Fibroblast of mammary gland (primary cell): ENCODE measurements around the gene SNED1.

Experiments used
- DNase-seq: peaks from one replicate; pipeline ENCODE4 v3.0.0-alpha.2; 2010; ENCODE audit warnings: low read depth
- H3K4me3 ChIP-seq: 2 replicates; pipeline ENCODE4 v1.5.1; 2011; ENCODE audit warnings: low read depth, mild to moderate bottlenecking, low read length, moderate library complexity; ENCODE audit not compliant: control insufficient read depth
- TF ChIP-seq, protein P1 (sequence below): conservative IDR thresholded peaks from 2 replicates; pipeline ENCODE4 v1.5.1; 2011; ENCODE audit warnings: low read depth, low read length, inconsistent platforms; ENCODE audit not compliant: control insufficient read depth, insufficient read depth

SNED1 gene

DNA sequence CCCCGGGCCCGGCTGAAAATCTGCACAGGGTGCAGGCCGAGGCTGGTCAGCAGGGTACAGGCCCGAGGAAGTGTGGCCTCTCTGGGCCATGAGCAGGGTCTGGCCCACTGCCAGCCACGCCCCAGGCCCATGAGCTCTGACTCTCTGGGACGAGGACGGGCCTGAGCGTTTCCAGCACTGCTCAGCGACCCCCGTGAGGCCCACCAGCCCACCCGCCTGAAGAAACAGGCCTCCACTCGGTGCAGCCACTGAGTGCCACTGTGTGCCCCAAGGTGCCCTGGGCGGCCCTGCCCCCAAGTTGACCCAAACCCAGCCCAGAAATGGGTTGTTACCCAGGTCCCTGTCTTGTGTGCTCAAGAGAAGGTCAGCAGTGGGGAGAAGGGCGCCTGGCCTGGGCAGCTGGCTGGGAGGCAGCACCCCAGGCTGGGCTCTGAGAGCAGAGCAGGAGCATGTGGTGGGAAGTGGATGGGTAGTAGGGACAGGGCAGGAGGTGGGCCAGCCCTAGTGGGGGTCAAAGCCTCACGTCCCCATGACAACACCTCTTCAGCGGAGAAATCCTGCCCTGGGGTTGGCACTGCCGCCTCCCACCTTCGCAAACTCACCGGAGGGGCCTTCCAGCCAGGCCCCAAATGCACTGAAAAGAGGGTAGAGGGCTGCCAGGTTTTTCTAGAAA, 2.1 kb upstream of the SNED1 start:
- no peak for DNase-seq
- TF ChIP-seq, protein P1, sequence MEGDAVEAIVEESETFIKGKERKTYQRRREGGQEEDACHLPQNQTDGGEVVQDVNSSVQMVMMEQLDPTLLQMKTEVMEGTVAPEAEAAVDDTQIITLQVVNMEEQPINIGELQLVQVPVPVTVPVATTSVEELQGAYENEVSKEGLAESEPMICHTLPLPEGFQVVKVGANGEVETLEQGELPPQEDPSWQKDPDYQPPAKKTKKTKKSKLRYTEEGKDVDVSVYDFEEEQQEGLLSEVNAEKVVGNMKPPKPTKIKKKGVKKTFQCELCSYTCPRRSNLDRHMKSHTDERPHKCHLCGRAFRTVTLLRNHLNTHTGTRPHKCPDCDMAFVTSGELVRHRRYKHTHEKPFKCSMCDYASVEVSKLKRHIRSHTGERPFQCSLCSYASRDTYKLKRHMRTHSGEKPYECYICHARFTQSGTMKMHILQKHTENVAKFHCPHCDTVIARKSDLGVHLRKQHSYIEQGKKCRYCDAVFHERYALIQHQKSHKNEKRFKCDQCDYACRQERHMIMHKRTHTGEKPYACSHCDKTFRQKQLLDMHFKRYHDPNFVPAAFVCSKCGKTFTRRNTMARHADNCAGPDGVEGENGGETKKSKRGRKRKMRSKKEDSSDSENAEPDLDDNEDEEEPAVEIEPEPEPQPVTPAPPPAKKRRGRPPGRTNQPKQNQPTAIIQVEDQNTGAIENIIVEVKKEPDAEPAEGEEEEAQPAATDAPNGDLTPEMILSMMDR, result no peak

DNA sequence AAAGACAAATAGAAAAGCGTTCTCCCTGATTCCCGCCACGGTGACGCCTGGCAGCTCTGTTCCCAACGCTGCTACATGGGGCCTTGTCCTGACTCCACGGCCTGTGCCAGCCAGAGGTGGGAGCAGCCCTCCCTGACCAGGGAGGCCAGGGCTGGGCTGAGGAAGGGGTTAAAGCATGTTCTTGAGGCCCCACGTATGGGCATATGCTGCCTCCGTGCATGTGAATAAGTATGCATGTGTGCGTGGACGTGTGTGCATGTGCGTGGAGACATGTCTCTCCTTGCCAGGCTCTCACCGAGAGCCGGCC, 1.6 kb upstream of the SNED1 start:
- no peak overlapping the region for H3K4me3 ChIP-seq
- no peak for DNase-seq
- TF ChIP-seq, protein P1, result no peak

More for the DNA sequence above, 2.1 kb upstream of the SNED1 start:
- no peak overlapping the region for H3K4me3 ChIP-seq

DNA sequence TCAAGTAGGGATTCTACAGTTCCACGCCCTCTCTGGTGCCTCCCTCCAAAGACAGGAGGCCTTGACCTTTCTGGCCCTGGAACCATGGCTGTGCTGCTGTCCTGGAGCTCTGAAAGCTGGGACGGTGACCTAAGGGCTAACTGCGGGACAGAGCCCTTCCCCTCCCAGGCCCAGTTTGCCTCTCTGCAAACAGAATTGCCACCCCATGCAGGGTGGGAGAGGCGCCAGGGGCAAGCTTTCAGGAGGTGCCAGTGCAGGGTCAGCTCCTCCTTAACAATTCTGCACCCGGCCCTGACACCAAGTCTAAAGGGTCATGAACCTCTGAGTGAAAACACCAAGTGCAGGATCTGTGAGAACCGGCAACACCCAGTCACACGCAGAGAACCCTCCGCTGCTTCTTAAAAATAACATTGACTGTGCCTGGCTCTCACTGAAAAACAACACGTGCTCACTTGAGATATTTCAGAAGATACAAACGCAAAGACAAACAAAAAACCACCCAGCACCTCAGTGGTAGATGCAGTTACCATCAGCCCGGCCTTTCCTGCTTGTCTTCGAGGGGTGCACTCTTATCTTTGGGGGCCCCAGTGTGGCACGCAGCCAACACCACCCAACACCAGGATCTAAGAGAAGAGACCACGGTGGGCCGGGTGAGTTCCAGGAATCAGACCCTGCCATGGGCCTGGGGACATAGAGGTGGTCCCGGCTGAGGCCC, 1.1 kb upstream of the SNED1 start:
- DNase-seq, result peak; percentile 63

DNA sequence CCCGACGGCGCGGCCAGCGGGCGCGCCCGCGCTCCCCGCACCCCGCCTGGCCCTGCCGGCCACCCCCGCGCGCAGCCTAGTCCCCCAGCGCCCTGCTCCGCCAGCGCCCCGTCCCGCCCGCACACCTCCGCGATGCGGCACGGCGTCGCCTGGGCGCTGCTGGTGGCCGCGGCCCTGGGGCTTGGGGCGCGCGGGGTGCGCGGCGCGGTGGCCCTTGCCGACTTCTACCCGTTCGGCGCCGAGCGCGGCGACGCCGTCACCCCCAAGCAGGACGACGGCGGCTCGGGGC, 232 bp downstream of the SNED1 start:
- no peak for DNase-seq

More for the DNA sequence above, 1.1 kb upstream of the SNED1 start:
- H3K4me3 ChIP-seq, result no peak overlapping the region
- TF ChIP-seq, protein P1, result no peak

DNA sequence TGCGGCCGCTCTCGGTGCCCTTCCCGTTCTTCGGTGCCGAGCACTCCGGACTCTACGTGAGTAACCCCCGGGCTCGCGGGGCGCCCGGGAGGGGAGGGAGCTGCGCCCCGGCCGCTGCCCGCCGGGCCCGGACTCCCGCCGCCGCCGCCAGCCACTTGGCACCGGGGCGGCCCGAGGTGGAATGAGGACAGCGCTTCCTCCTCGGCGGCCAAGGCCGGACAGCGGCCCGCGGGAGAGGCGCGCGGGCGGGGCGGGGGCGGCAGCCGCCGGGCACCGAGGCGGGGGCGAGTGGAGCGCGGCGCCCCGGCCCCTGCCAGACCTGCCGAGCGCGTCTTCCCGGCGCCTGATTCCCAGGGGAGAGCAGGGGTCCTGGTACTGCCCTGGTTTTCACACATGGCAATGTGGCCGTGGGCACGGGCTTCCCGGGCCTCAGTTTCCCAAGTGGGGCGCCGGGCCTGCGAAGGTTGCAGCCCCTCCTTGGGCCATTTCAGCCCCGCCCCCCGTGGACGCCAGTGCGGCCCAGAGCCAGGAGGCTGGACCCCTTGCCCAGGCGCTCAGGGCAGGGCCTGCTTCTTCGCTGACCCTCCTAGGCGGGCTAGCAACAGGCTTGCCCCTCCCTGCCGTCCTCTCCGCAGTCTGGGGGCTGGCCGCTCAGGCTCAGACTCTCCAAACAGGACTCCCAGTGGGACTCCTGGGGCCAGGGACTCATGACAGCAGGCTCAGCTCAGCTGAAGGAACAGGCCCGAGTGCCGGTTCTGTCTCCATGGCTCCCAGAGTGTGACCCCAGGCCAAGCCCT, 775 bp downstream of the SNED1 start:
- TF ChIP-seq, protein P1, result no peak
- DNase-seq, result no peak
- H3K4me3 ChIP-seq, result peak overlapping the region; percentile 67

More for the DNA sequence above, 232 bp downstream of the SNED1 start:
- TF ChIP-seq, protein P1, result no peak
- H3K4me3 ChIP-seq, result peak overlapping the region; percentile 67

DNA sequence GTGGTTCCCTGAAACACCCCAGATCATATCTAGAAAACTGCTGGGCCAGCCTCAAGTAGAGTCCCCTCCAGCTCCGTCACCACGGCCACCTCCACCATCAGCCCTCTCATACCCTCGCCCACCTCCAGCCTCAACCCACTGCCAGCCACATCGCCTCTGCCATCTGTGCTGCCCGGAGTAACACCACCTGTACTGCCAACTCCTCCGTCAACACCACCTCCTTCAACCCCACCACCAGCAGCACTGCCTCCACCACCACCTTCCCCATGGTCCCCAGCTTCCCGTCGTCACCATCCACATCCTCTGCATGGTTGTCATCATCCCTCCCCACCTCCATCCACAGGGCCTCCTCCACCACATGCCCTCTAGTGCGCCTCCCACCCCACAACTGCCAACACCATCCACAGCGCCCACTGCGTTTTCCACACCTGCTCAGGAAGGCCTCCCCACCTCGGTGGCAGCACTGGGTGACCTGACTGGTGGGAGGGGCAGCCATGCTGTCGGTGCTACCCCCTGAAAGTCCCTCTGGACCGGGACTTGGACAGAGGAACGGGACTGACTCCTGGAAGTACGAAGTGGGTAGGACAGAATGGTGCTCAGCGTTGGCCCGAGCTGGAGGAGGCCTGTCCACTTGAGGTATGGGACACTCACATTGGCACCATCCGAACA, 1.6 kb downstream of the SNED1 start:
- no peak for DNase-seq
- TF ChIP-seq, protein P1, result no peak
- peak overlapping the region; percentile 67 for H3K4me3 ChIP-seq
